22Rv1 (cell line): ENCODE results near the gene NF1.

Source experiments
- CTCF ChIP-seq: fragments of 450-650 bp; IDR thresholded peaks from 2 replicates; pipeline ENCODE4 v1.5.1; 2017; ENCODE audit warnings: mild to moderate bottlenecking
- ZFX ChIP-seq: fragments of 450-650 bp; IDR thresholded peaks from 2 replicates; pipeline ENCODE4 v1.6.1; 2017; ENCODE audit warnings: antibody characterized with exemption, borderline replicate concordance

GRCh38 chr17:31274252-31274651 is 179.5 kb downstream of the NF1 start:
- TF ChIP-seq CTCF, result no peak
- TF ChIP-seq ZFX, result no peak
